IPS DF 4.7 (cell line): Measurements from ENCODE around the gene TRAPPC1.

Source experiments
- DNase-seq: peaks from one replicate; pipeline ENCODE4 v3.0.0-alpha.2; 2013; ENCODE audit warnings: low spot score; ENCODE audit errors: extremely low read depth

TRAPPC1 gene

GRCh38 chr17:7940743-7941142, 9.0 kb upstream of the TRAPPC1 start:
- no peak for DNase-seq

- no peak for DNase-seq
These were observed 8.3 kb upstream of the TRAPPC1 start for GRCh38 chr17:7940034-7940433.

- no peak for DNase-seq
These were observed 4.1 kb upstream of the TRAPPC1 start for GRCh38 chr17:7935859-7936258.

- no peak for DNase-seq
These were observed 1.2 kb upstream of the TRAPPC1 start for GRCh38 chr17:7932949-7933348.

- DNase-seq = no peak
These were observed 741 bp upstream of the TRAPPC1 start for GRCh38 chr17:7932483-7932891.

GRCh38 chr17:7930841-7931631, 710 bp downstream of the TRAPPC1 start:
- no peak for DNase-seq

GRCh38 chr17:7929158-7930023, 2.4 kb downstream of the TRAPPC1 start, which contains the start of gene KCNAB3:
KCNAB3 (minus strand) TSS chr17:7929856; CDS start chr17:7929435, 421 bp downstream.
- no peak for DNase-seq

- DNase-seq = no peak
These were observed 4.2 kb downstream of the TRAPPC1 start for GRCh38 chr17:7927596-7927995.

- DNase-seq = no peak
These were observed 8.7 kb downstream of the TRAPPC1 start for GRCh38 chr17:7922845-7923628.

- no peak for DNase-seq
These were observed 9.4 kb downstream of the TRAPPC1 start for GRCh38 chr17:7922269-7922844.

- no peak for DNase-seq
These were observed 14.9 kb downstream of the TRAPPC1 start for GRCh38 chr17:7916808-7917207.

- DNase-seq = no peak
These were observed 15.4 kb downstream of the TRAPPC1 start for GRCh38 chr17:7916385-7916682.

GRCh38 chr17:7915611-7916384, 15.9 kb downstream of the TRAPPC1 start, which contains the start of gene RNF227:
RNF227 (minus strand) TSS chr17:7916289; CDS start chr17:7916195, 94 bp downstream.
- DNase-seq = no peak

GRCh38 chr17:7915179-7915610, 16.6 kb downstream of the TRAPPC1 start:
- no peak for DNase-seq

- DNase-seq = no peak
These were observed 18.7 kb downstream of the TRAPPC1 start for GRCh38 chr17:7912927-7913524.

- no peak for DNase-seq
These were observed 20.6 kb downstream of the TRAPPC1 start for GRCh38 chr17:7911116-7911515.

- DNase-seq = no peak
These were observed 21.0 kb downstream of the TRAPPC1 start for GRCh38 chr17:7910711-7911110.

- no peak for DNase-seq
These were observed 21.5 kb downstream of the TRAPPC1 start for GRCh38 chr17:7910281-7910680.

- DNase-seq = no peak
These were observed 22.7 kb downstream of the TRAPPC1 start for GRCh38 chr17:7909089-7909488.
